Activated CD8-positive, alpha-beta T cell treated with anti-CD3 and anti-CD28 coated beads, Interleukin-2, amount 10 ng/mL, durations not matched to agents 7 days and 5 days (primary cell): ENCODE results near the gene CARD11. TPM values are rescaled to one million over a fixed set of nuclear protein-coding genes. Genes with fewer than 3 reads are reported as not detected.
A peak's percentile ranks its signal among the peaks of the same experiment; 100 is the strongest.

Source experiments
- ATAC-seq: fragments of 150-1000 bp; cut with Tn5 transposase; one replicate; pipeline ENCODE4 v1.10.0; 2021; ENCODE audit warnings: moderate library complexity
- CTCF ChIA-PET: fragments of 350-600 bp; sonication (Branson Sonifier 250); formaldehyde crosslinking; loops from one replicate; lab custom pipeline; 2021; ENCODE audit warnings: antibody characterized with exemption; lab: Charles Lee
- POLR2A ChIA-PET: fragments of 350-600 bp; sonication (Branson Sonifier 250); formaldehyde crosslinking; loops from one replicate; lab custom pipeline; 2021; ENCODE audit warnings: antibody characterized with exemption; lab: Charles Lee
- DNase-seq: peaks from one replicate; pipeline ENCODE4 v3.0.0-alpha.2; 2020
- H3K27ac Mint-ChIP-seq: one replicate; pipeline ENCODE4 v1.8.0; 2021; ENCODE audit warnings: mild to moderate bottlenecking, mixed read lengths
- H3K27me3 Mint-ChIP-seq: one replicate; pipeline ENCODE4 v1.8.0; 2021; ENCODE audit warnings: low read depth, mixed read lengths
- H3K36me3 Mint-ChIP-seq: one replicate; pipeline ENCODE4 v1.8.0; 2021; ENCODE audit warnings: low read depth, mixed read lengths
- H3K4me1 Mint-ChIP-seq: one replicate; pipeline ENCODE4 v1.8.0; 2021; ENCODE audit warnings: low read depth, mixed read lengths
- H3K4me3 Mint-ChIP-seq: one replicate; pipeline ENCODE4 v1.8.0; 2021; ENCODE audit warnings: mild to moderate bottlenecking, mixed read lengths
- H3K9me3 Mint-ChIP-seq: one replicate; pipeline ENCODE4 v1.8.0; 2022; ENCODE audit warnings: mixed read lengths; ENCODE audit not compliant: insufficient read depth
- total RNA-seq, 2 experiments: library from RNA; stranded (reverse); gene quantifications; one replicate each; pipeline ENCODE4 v1.2.3, GENCODE V29; 2021

Gene CARD11
- total RNA-seq, 2 experiments from 2014 or later = 178 TPM

GRCh38 chr7:2866601-2867000 lies 177.1 kb downstream of the CARD11 start:
- no peaks in the 10 kb centered on the region for H3K9me3 Mint-ChIP-seq
- no peak overlapping the region for H3K27ac Mint-ChIP-seq

GRCh38 chr7:2864999-2865670 lies 178.5 kb downstream of the CARD11 start:
- H3K4me3 Mint-ChIP-seq = no peak overlapping the region
- no peaks in the 10 kb centered on the region for H3K9me3 Mint-ChIP-seq
- peak overlapping the region; percentile 43 for H3K27ac Mint-ChIP-seq
- no peak for ATAC-seq
- no peaks in the 10 kb centered on the region for H3K36me3 Mint-ChIP-seq
- POLR2A ChIA-PET = interaction anchor here (0.6 to 0.7 kb wide), 2 partner anchors 82 to 1911 kb away, joined by 3 read pairs; partner anchors contain the start of gene AP5Z1
- DNase-seq = peak; percentile 81
- H3K27me3 Mint-ChIP-seq = peaks cover 9% of the 10 kb centered on the region
- peaks cover 33% of the 10 kb centered on the region for H3K4me1 Mint-ChIP-seq
- CTCF ChIA-PET = interaction anchor here (0.6 to 3.3 kb wide), 55 partner anchors 9 to 1031 kb away, joined by 3 to 23 read pairs (median 4); partner anchors contain the start of gene SDK1

More at GRCh38 chr7:2866601-2867000, 177.1 kb downstream of the CARD11 start:
- POLR2A ChIA-PET = no interaction called here
- ATAC-seq (no peak), DNase-seq (no peak)
- peaks cover 5% of the 10 kb centered on the region for H3K27me3 Mint-ChIP-seq
- CTCF ChIA-PET = interaction anchor here (1.0 to 3.3 kb wide), 4 partner anchors 14 to 199 kb away, joined by 3 to 23 read pairs (median 4); no protein-coding TSS in a partner anchor
- peaks cover 46% of the 10 kb centered on the region for H3K4me1 Mint-ChIP-seq
- no peaks in the 10 kb centered on the region for H3K36me3 Mint-ChIP-seq
- no peak overlapping the region for H3K4me3 Mint-ChIP-seq

- H3K4me3 Mint-ChIP-seq = peak overlapping the region; percentile 64
- no peaks in the 10 kb centered on the region for H3K36me3 Mint-ChIP-seq
- ATAC-seq (no peak), DNase-seq (no peak)
- H3K27me3 Mint-ChIP-seq = peaks cover 12% of the 10 kb centered on the region
- peaks cover 28% of the 10 kb centered on the region for H3K4me1 Mint-ChIP-seq
- H3K27ac Mint-ChIP-seq = peak overlapping the region; percentile 86
- CTCF ChIA-PET = interaction anchor here (0.6 to 3.3 kb wide), 46 partner anchors 9 to 1032 kb away, joined by 3 to 23 read pairs (median 4); partner anchors contain the start of gene SDK1
- POLR2A ChIA-PET = interaction anchor here (0.6 to 0.9 kb wide), 3 partner anchors 16 to 1911 kb away, joined by 3 to 4 read pairs (median 3); partner anchors contain the start of gene AP5Z1
- no peaks in the 10 kb centered on the region for H3K9me3 Mint-ChIP-seq
These were observed 179.3 kb downstream of the CARD11 start for GRCh38 chr7:2864204-2864985.

GRCh38 chr7:2863461-2864066 lies 180.1 kb downstream of the CARD11 start:
- peaks cover 12% of the 10 kb centered on the region for H3K27me3 Mint-ChIP-seq
- no peaks in the 10 kb centered on the region for H3K9me3 Mint-ChIP-seq
- ChIA-PET CTCF (interaction anchor here (0.7 to 3.3 kb wide), 15 partner anchors 9 to 292 kb away, joined by 3 to 23 read pairs (median 8); no protein-coding TSS in a partner anchor), POLR2A (interaction anchor here (0.6 to 0.9 kb wide), 2 partner anchors 15 to 365 kb away, joined by 3 to 4 read pairs; no protein-coding TSS in a partner anchor)
- H3K4me3 Mint-ChIP-seq = peak overlapping the region; percentile 64
- peak; percentile 90 for DNase-seq
- peak; percentile 91 for ATAC-seq
- no peaks in the 10 kb centered on the region for H3K36me3 Mint-ChIP-seq
- peak overlapping the region; percentile 86 for H3K27ac Mint-ChIP-seq
- peaks cover 28% of the 10 kb centered on the region for H3K4me1 Mint-ChIP-seq

GRCh38 chr7:2862831-2863361 lies 180.8 kb downstream of the CARD11 start:
- DNase-seq = peak; percentile 74
- Mint-ChIP-seq H3K27me3 (peaks cover 15% of the 10 kb centered on the region), H3K4me3 (peak overlapping the region; percentile 64), H3K9me3 (no peaks in the 10 kb centered on the region), H3K27ac (peak overlapping the region; percentile 86), H3K36me3 (no peaks in the 10 kb centered on the region), H3K4me1 (peaks cover 28% of the 10 kb centered on the region)
- CTCF ChIA-PET = no interaction called here
- ATAC-seq = peak; percentile 55
- POLR2A ChIA-PET = no interaction called here

- DNase-seq = no peak
- Mint-ChIP-seq H3K9me3 (no peaks in the 10 kb centered on the region), H3K27me3 (peaks cover 10% of the 10 kb centered on the region), H3K27ac (no peak overlapping the region), H3K36me3 (no peaks in the 10 kb centered on the region), H3K4me1 (peaks cover 28% of the 10 kb centered on the region), H3K4me3 (no peak overlapping the region)
- ATAC-seq = no peak
- ChIA-PET POLR2A (interaction anchor here (0.6 kb wide), 1 partner anchor 426 kb away, joined by 5 read pairs; no protein-coding TSS in a partner anchor), CTCF (no interaction called here)
These were observed 182.2 kb downstream of the CARD11 start for GRCh38 chr7:2861509-2861908.

- Mint-ChIP-seq H3K4me3 (no peak overlapping the region), H3K9me3 (no peaks in the 10 kb centered on the region), H3K36me3 (no peaks in the 10 kb centered on the region), H3K27me3 (peaks cover 13% of the 10 kb centered on the region), H3K27ac (no peak overlapping the region), H3K4me1 (peaks cover 28% of the 10 kb centered on the region)
- ChIA-PET POLR2A (no interaction called here), CTCF (interaction anchor here (1.6 kb wide), 1 partner anchor 9 kb away, joined by 4 read pairs; no protein-coding TSS in a partner anchor)
- DNase-seq (no peak), ATAC-seq (no peak)
These were observed 183.0 kb downstream of the CARD11 start for GRCh38 chr7:2860627-2861133.

- peaks cover 27% of the 10 kb centered on the region for H3K4me1 Mint-ChIP-seq
- ChIA-PET CTCF (interaction anchor here (1.6 kb wide), 1 partner anchor 8 kb away, joined by 4 read pairs; no protein-coding TSS in a partner anchor), POLR2A (no interaction called here)
- peaks cover 13% of the 10 kb centered on the region for H3K27me3 Mint-ChIP-seq
- no peaks in the 10 kb centered on the region for H3K9me3 Mint-ChIP-seq
- H3K27ac Mint-ChIP-seq = no peak overlapping the region
- DNase-seq (no peak), ATAC-seq (no peak)
- no peak overlapping the region for H3K4me3 Mint-ChIP-seq
- H3K36me3 Mint-ChIP-seq = no peaks in the 10 kb centered on the region
These were observed 183.7 kb downstream of the CARD11 start for GRCh38 chr7:2859952-2860351.

- peaks cover 15% of the 10 kb centered on the region for H3K4me1 Mint-ChIP-seq
- ChIA-PET POLR2A (no interaction called here), CTCF (no interaction called here)
These were observed 185.0 kb downstream of the CARD11 start for GRCh38 chr7:2858621-2859020.

GRCh38 chr7:2856388-2857169 lies 187.1 kb downstream of the CARD11 start:
- no peak for DNase-seq

More at GRCh38 chr7:2858621-2859020, 185.0 kb downstream of the CARD11 start:
- DNase-seq = no peak
- no peak for ATAC-seq
- H3K27me3 Mint-ChIP-seq = peaks cover 13% of the 10 kb centered on the region
- no peak overlapping the region for H3K4me3 Mint-ChIP-seq
- H3K36me3 Mint-ChIP-seq = no peaks in the 10 kb centered on the region
- H3K27ac Mint-ChIP-seq = no peak overlapping the region
- H3K9me3 Mint-ChIP-seq = no peaks in the 10 kb centered on the region

More at GRCh38 chr7:2856388-2857169, 187.1 kb downstream of the CARD11 start:
- Mint-ChIP-seq H3K36me3 (no peaks in the 10 kb centered on the region), H3K27ac (no peak overlapping the region), H3K4me3 (no peak overlapping the region), H3K4me1 (peaks cover under 1% of the 10 kb centered on the region), H3K9me3 (no peaks in the 10 kb centered on the region), H3K27me3 (peaks cover 13% of the 10 kb centered on the region)
- ChIA-PET CTCF (no interaction called here), POLR2A (interaction anchor here (0.6 kb wide), 1 partner anchor 29 kb away, joined by 5 read pairs; no protein-coding TSS in a partner anchor)
- no peak for ATAC-seq
